Inferior parietal cortex (tissue), 1 donor: Measurements from ENCODE around the gene AK5.
"Not testable (repeated sequence)": the region's sequence is repeated elsewhere in the genome, so short reads cannot be mapped to it uniquely, and the experiment has no call there.

Source experiments
- DNase-seq: peaks from one replicate; pipeline ENCODE4 v3.0.0-alpha.2; 2016; ENCODE audit errors: extremely low spot score

The AK5 gene

GRCh38 chr1:77400781-77401180, 119.0 kb downstream of the AK5 start:
- no peak for DNase-seq

GRCh38 chr1:77401384-77401783, 119.6 kb downstream of the AK5 start:
- DNase-seq, result no peak

GRCh38 chr1:77405186-77405585, 123.4 kb downstream of the AK5 start:
- peak; percentile 4 for DNase-seq

- peak; percentile 4 for DNase-seq
Measured at GRCh38 chr1:77406661-77407060, 124.8 kb downstream of the AK5 start.

GRCh38 chr1:77407738-77408375, 126.0 kb downstream of the AK5 start:
- no peak for DNase-seq

GRCh38 chr1:77408933-77409332, 127.1 kb downstream of the AK5 start:
- DNase-seq, result not testable (repeated sequence)

GRCh38 chr1:77412069-77412819, 130.4 kb downstream of the AK5 start:
- DNase-seq, result peak; percentile 1

GRCh38 chr1:77412820-77413530, 131.2 kb downstream of the AK5 start:
- DNase-seq, result peak; percentile 1

GRCh38 chr1:77413541-77414335, 131.9 kb downstream of the AK5 start:
- DNase-seq, result peak; percentile 1

- peak; percentile 1 for DNase-seq
Measured at GRCh38 chr1:77415579-77415978, 133.8 kb downstream of the AK5 start.

- DNase-seq, result no peak
Measured at GRCh38 chr1:77416692-77417450, 135.1 kb downstream of the AK5 start.

GRCh38 chr1:77418055-77418454, 136.2 kb downstream of the AK5 start:
- DNase-seq, result not testable (repeated sequence)

- peak; percentile 59 for DNase-seq
Measured at GRCh38 chr1:77421504-77422233, 139.8 kb downstream of the AK5 start.

- no peak for DNase-seq
Measured at GRCh38 chr1:77424236-77424635, 142.4 kb downstream of the AK5 start.

GRCh38 chr1:77428068-77428467, 146.2 kb downstream of the AK5 start:
- DNase-seq, result no peak

- DNase-seq, result no peak
Measured at GRCh38 chr1:77430966-77431690, 149.3 kb downstream of the AK5 start.

- no peak for DNase-seq
Measured at GRCh38 chr1:77433934-77434333, 152.1 kb downstream of the AK5 start.

- DNase-seq, result no peak
Measured at GRCh38 chr1:77434967-77435366, 153.1 kb downstream of the AK5 start.

GRCh38 chr1:77438236-77438913, 156.6 kb downstream of the AK5 start:
- peak; percentile 60 for DNase-seq
